Panc1 (cell line): ENCODE data around the gene EHD1. TPM values are rescaled to one million over a fixed set of nuclear protein-coding genes. Genes with fewer than 3 reads are reported as not detected.

Experiments used
- ATAC-seq: fragments of 200-7000 bp; cut with Tn5 transposase; 2 replicates; pipeline ENCODE4 v1.9.1; 2020; ENCODE audit warnings: mild to moderate bottlenecking, moderate library complexity
- BruUV-seq: library from RNA; stranded (reverse); fragments of 400-500 nt; replicated peaks from 2 replicates; lab custom pipeline; 2021; lab: Mats Ljungman, UMichigan
- CTCF ChIA-PET: fragments of 300-600 bp; sonication (Branson Sonifier 250); formaldehyde crosslinking; loops from one replicate; lab custom pipeline; 2022; ENCODE audit warnings: antibody characterized with exemption; lab: Charles Lee
- POLR2A ChIA-PET: fragments of 300-600 bp; sonication (Branson Sonifier 250); formaldehyde crosslinking; loops from one replicate; lab custom pipeline; 2022; ENCODE audit warnings: antibody characterized with exemption; lab: Charles Lee
- DNase-seq: peaks from one replicate; pipeline ENCODE4 v3.0.0-alpha.2; 2010; ENCODE audit warnings: low read depth, low spot score
- H3K27ac ChIP-seq: 2 replicates; pipeline ENCODE4 v1.5.1; 2011; ENCODE audit warnings: mild to moderate bottlenecking, low read length, inconsistent platforms
- H3K27me3 ChIP-seq: fragments of 200-500 bp; sonication (Bioruptor generic); 2 replicates; pipeline ENCODE4 v1.6.0; 2014; ENCODE audit warnings: low read length, inconsistent platforms; ENCODE audit not compliant: control insufficient read depth, insufficient read depth
- H3K36me3 ChIP-seq: fragments of 200-500 bp; sonication (Bioruptor generic); 2 replicates; pipeline ENCODE4 v1.5.1; 2014; ENCODE audit warnings: inconsistent platforms, mild to moderate bottlenecking, low read length, moderate library complexity; ENCODE audit not compliant: control insufficient read depth, insufficient read depth
- H3K4me1 ChIP-seq: 2 replicates; pipeline ENCODE4 v1.5.1; 2011; ENCODE audit warnings: inconsistent platforms, mild to moderate bottlenecking, low read length, moderate library complexity; ENCODE audit not compliant: control insufficient read depth, insufficient read depth
- H3K4me3 ChIP-seq, 2 experiments: 2 replicates each; pipeline ENCODE4 v1.5.1; 2011 to 2012; ENCODE audit warnings: low read depth in 2 of 2, low read length in 2 of 2, mild to moderate bottlenecking in 2 of 2, inconsistent platforms in 1 of 2, moderate library complexity in 1 of 2
- H3K9me3 ChIP-seq: fragments of 200-500 bp; sonication (Bioruptor generic); 2 replicates; pipeline ENCODE4 v1.5.1; 2014; ENCODE audit warnings: low read depth, mild to moderate bottlenecking, inconsistent platforms, low read length, moderate library complexity; ENCODE audit not compliant: control insufficient read depth, insufficient read depth
- CTCF ChIP-seq: fragments of 450-650 bp; IDR thresholded peaks from 2 replicates; pipeline ENCODE4 v1.5.1; 2017; ENCODE audit warnings: mild to moderate bottlenecking
- POLR2AphosphoS5 ChIP-seq: IDR thresholded peaks from 2 replicates; pipeline ENCODE4 v1.6.1; 2012; ENCODE audit warnings: mild to moderate bottlenecking, low read depth, low read length, moderate library complexity
- REST ChIP-seq, 2 experiments: IDR thresholded peaks; 2 replicates each; pipeline ENCODE4 v1.6.1; 2011 to 2012; ENCODE audit warnings: low read depth in 2 of 2, control low read depth in 1 of 2, low read length in 1 of 2, mild to moderate bottlenecking in 1 of 2, moderate library complexity in 1 of 2; ENCODE audit not compliant: insufficient read depth in 1 of 2
- SIN3A ChIP-seq: IDR thresholded peaks from 2 replicates; pipeline ENCODE4 v1.6.1; 2012; ENCODE audit warnings: low read depth, mild to moderate bottlenecking, low read length, moderate library complexity, borderline replicate concordance; ENCODE audit not compliant: insufficient read depth
- TCF7L2 ChIP-seq: IDR thresholded peaks from 2 replicates; pipeline ENCODE4 v1.6.1; 2011; ENCODE audit warnings: mild to moderate bottlenecking, low read depth, low read length, inconsistent platforms
- in situ Hi-C: cut with HindIII; loops from 2 replicates; pipeline ENCODE4 v1.10.0; 2016; ENCODE audit warnings: low sequenced_read_pairs, low pct_unique_long_range_greater_than_20kb
- intact Hi-C: fragments of 100-400 bp; cut with micrococcal nuclease; formaldehyde crosslinking; loops from one replicate; pipeline ENCODE4 v1.10.0; 2022; ENCODE audit not compliant: unreplicated experiment
- total RNA-seq: library from RNA; stranded (reverse); gene quantifications from one replicate; pipeline ENCODE4 v1.2.1, GENCODE V29; 2021; ENCODE audit not compliant: unreplicated experiment

EHD1 gene
- total RNA-seq, 1 experiment from 2014 or later: 186 TPM

DNA sequence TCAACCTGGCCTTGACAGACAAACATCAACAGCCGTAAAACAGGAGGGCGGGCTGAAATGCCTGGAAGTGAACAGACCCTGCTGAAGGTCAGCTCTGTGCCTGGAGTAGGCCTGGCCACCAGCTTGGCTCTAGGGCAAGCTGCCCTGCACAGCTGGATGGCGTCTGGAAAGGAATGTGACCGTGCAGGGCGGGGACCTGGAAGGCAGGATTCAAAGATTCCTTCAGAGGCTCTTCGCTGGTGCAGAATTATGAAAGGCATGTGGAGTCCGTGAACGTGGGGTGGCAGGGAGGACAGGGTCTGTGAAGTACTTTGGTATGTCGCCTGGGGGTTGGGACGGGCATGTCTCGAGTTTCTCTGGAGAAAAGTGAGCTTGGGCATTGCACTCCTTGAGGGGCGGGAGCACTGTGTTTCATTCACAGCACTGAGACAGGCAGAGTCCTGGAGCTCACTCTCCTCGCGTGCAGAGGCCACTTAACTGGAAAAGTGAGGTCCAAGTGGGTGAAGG is 1.5 kb downstream of the EHD1 start:
- Histone ChIP-seq H3K27ac (peak overlapping the region; percentile 89), H3K36me3 (peaks cover 8% of the 10 kb centered on the region), H3K4me3 (peak overlapping the region; percentile 88 to 99), H3K4me1 (peaks cover 46% of the 10 kb centered on the region), H3K9me3 (no peaks in the 10 kb centered on the region), H3K27me3 (no peaks in the 10 kb centered on the region)
- intact Hi-C loops: no loop called here
- CTCF ChIA-PET: interaction anchor here (0.9 to 2.1 kb wide), 4 partner anchors 11 to 28 kb away, joined by 3 to 7 read pairs (median 5); no protein-coding TSS in a partner anchor
- DNase-seq (no peak), ATAC-seq (peak; percentile 15; the same call in 1 of the 2 replicates)
- in situ Hi-C loops: no loop called here
- no peak for TF ChIP-seq CTCF
- no peak for TF ChIP-seq POLR2AphosphoS5
- TF ChIP-seq TCF7L2: no peak
- TF ChIP-seq SIN3A: 0 out of 2 replicates have a peak, but pooled peaks have one; percentile 28
- TSS peak; percentile 74 for BruUV-seq
- POLR2A ChIA-PET: interaction anchor here (1.0 to 1.8 kb wide), 4 partner anchors 11 to 29 kb away, joined by 3 to 11 read pairs (median 6); no protein-coding TSS in a partner anchor

GRCh38 chr11:64876229-64876750 is 2.1 kb downstream of the EHD1 start:
- no peaks in the 10 kb centered on the region for H3K27me3 ChIP-seq
- H3K4me1 ChIP-seq: peaks cover 52% of the 10 kb centered on the region
- ChIA-PET POLR2A (interaction anchor here (1.1 kb wide), 1 partner anchor 28 kb away, joined by 4 read pairs; no protein-coding TSS in a partner anchor), CTCF (interaction anchor here (2.0 to 2.1 kb wide), 2 partner anchors 11 to 12 kb away, joined by 6 to 7 read pairs; no protein-coding TSS in a partner anchor)
- intact Hi-C loops: no loop called here
- H3K4me3 ChIP-seq: peak overlapping the region; percentile 88 to 99
- peaks cover 9% of the 10 kb centered on the region for H3K36me3 ChIP-seq
- no TSS peak for BruUV-seq
- in situ Hi-C loops: no loop called here
- no peaks in the 10 kb centered on the region for H3K9me3 ChIP-seq
- DNase-seq (no peak), ATAC-seq (no peak)
- H3K27ac ChIP-seq: peak overlapping the region; percentile 89
- TF ChIP-seq SIN3A: no peak
- TF ChIP-seq POLR2AphosphoS5: no peak
- no peak for TF ChIP-seq REST (IDR thresholded peaks at IDR 0.05; ENCODE audit: insufficient read depth in 1 of 2, low read depth in 2 of 2, low read length in 1 of 2)
- no peak for TF ChIP-seq CTCF
- no peak for TF ChIP-seq TCF7L2
